GM12874 (cell line): ENCODE results near the gene ELOVL1.

Source experiments
- TF ChIP-seq, protein P1 (sequence below): IDR thresholded peaks from 2 replicates; pipeline ENCODE4 v1.5.1; 2011; ENCODE audit warnings: low read depth, mild to moderate bottlenecking, control low read depth, low read length, moderate library complexity; ENCODE audit not compliant: insufficient read depth

ELOVL1 gene

DNA sequence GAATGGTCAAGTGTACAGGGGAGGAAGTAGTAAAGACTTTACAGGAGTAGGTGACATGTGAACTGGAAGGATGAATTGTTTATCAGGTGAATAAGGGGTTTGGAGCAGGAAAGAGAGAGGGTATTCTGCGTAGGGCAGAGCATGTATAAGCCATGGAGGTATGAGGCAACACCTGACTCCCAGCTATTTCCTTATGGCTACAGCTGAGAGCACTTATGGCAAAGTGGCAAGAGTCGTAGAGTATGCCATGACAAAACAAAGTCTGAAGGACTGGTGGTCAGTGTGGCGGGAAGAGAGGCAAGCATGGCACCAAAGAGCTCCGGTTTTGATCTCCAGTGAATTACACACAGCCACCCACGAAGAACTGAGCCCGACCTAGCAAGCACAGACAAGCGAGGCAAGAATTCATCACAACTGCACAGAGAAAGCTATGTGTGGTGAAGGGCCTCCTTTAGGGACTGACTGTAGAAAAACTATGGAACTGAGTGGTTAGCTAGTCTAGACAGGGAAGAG, 9.0 kb upstream of the ELOVL1 start:
- TF ChIP-seq, protein P1, sequence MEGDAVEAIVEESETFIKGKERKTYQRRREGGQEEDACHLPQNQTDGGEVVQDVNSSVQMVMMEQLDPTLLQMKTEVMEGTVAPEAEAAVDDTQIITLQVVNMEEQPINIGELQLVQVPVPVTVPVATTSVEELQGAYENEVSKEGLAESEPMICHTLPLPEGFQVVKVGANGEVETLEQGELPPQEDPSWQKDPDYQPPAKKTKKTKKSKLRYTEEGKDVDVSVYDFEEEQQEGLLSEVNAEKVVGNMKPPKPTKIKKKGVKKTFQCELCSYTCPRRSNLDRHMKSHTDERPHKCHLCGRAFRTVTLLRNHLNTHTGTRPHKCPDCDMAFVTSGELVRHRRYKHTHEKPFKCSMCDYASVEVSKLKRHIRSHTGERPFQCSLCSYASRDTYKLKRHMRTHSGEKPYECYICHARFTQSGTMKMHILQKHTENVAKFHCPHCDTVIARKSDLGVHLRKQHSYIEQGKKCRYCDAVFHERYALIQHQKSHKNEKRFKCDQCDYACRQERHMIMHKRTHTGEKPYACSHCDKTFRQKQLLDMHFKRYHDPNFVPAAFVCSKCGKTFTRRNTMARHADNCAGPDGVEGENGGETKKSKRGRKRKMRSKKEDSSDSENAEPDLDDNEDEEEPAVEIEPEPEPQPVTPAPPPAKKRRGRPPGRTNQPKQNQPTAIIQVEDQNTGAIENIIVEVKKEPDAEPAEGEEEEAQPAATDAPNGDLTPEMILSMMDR: no peak

DNA sequence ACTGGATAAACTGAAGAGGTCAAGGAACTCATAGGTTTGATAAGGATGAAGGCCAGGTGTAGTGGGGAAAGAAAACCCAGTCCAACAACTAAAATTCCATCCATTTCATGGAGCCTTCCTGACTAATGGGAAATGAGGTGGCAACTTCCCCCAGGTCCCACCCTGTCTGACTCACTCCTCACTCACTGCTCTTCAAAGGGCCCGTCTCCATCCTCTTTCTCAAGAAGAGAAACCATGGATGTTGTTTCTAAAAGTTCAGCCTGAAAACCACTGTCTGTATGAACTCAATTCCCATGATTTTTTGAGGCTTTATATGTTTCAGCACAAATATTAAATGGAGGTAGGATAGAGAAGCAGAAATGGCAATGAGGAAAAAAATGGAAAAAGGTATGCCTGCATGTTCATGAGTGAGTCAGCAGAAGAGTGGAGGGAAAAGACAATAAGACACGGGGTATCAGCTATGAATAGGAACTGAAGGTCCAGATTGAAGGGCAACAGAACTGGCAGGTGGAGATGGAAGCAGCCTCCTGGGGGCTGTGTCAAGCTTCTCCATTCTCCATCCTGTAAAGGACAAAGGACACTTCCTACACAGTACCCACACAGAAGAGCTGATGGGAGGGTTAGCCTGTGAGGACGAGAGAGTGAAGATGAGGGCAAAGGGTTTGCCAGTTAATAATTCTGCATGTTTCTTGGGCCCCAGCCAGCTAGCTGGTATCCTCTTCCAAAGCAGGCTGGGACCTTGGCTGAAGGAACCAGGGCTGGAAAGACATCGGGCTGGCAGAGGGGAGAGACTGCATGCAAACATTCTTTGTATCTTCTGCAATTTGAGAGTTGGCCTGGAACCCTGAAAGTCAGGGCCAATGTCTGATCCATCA, 5.5 kb upstream of the ELOVL1 start:
- TF ChIP-seq, protein P1: no peak

DNA sequence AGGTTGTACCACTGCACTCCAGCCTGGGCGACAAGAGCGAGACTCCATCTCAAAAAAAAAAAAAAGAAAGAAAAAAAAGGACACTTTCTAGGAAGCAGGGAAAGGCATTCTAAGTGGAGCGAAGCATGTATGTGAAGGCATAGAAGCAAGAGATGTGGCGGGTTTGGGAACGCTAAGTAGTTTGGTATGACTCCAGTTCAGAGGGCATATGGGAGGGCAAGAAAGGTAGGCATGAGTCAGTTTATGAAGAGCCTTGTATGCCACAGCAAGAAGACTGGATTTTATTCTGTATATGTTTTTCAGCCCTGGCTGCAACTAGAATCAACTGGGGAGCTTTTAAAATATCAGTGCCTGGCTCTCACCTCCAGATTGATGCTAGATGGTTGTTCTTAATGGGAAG, 4.4 kb upstream of the ELOVL1 start:
- TF ChIP-seq, protein P1: no peak

DNA sequence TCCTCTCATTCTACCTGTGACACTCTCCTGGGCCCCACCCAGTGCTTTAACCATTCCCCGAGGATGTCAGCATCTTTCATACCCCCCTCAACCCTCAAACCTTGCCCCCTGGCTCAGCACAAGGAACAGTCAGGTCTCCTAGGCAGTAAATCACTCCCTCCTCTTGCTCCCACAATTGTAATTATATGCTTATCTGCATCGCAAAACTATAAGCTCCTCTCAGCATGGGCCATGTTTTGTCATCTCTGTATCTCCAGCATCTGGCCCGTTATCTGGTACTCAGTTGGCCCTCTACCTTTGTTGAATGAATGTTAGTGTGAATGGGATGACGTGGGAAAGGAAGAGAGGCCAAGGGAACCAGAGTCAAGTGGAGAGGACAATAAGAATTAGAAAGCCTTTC, 2.8 kb upstream of the ELOVL1 start:
- TF ChIP-seq, protein P1: no peak

DNA sequence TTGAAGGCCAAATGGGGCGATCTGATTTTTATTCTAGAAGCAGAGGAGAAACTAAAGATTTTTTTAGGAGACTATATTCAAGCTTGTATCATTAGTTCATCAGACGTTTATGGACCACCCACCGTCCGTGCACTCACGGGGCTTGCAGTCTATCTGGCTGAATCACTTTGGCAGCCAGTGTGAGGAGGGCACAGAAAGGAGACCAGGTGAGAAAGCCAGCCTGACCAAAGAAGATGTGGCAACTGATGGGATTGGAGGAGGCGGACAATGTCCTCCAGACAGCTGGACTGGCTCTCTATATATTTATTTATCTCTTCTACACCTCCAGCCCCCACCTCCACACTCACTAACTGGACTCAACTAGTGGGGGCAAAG, 822 bp upstream of the ELOVL1 start:
- TF ChIP-seq, protein P1: no peak

DNA sequence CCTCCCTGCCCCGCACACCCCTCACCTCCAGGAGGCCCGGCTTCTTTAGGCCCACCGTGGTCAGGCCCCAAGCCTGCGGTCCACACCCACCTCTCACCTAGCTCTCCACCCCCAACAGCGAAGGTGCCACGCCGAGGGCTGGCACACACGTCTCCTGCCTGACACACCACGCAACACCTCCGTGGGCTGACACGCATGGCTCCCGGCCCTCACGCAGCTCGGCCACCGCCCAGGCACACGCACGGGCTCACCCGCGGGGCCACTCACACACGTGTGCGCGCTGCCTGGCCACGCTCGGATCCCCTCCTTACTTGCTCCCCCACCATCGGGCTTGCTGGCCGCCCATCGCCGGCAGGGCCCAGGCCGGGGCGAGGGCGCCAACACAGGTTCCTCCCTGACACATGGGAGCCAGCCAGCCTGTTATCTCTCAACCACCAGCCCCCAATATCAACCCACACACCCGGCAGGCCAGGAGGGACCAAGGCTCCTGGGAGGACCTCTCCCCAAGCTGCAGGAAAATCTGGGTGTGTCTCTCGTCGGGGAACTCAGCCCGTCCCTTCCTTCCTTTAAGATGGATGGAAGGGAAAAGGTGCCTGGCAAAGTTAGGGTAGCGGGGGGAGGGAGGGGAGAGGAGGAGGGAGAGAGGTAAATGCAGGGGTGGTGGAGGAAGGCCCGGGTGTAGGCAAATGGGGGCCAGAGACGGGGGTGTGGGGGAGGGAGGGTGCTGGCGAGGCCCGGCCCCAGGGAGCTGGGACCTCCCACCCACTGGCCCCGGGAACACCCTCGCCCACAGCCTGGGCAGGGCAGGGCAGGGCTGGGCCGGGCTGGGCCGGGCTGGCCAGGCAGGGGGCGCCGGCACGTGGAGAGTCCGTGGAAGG, 546 bp downstream of the ELOVL1 start:
- TF ChIP-seq, protein P1: no peak

DNA sequence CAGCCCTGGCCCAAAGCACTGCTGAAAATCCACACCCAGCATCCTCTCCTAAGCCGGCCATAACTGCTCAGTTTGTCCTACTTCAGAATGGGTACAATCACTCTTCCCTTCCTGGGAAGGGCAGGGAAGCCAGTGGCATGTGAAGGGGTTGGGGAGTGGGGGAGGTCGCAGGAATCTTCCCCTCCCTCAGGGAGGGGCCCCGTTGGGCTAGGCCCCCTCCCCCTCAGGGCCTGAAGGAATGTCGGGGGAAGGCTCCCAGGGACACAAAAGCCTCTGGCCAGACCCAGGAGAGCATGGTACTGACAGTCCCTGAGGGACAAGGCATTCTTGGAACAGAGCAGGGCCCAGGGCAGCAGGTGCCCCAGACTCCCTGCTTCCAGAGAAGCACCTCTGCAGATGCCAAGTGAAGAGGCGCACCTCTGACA, 1.2 kb downstream of the ELOVL1 start:
- TF ChIP-seq, protein P1: no peak
